ENCODE data around the gene TMEM269.
A peak's percentile ranks its signal among the peaks of the same experiment; 100 is the strongest.
"Not testable (repeated sequence)": the region's sequence is repeated elsewhere in the genome, so short reads cannot be mapped to it uniquely, and the experiment has no call there.

Gene TMEM269

GRCh38 chr1:42779725-42780124 lies 5.1 kb upstream of the TMEM269 start:
- FAIRE-seq: no peak

GRCh38 chr1:42780176-42780575 lies 4.6 kb upstream of the TMEM269 start:
- FAIRE-seq: no peak

GRCh38 chr1:42783092-42783491 lies 1.7 kb upstream of the TMEM269 start:
- FAIRE-seq: no peak

- FAIRE-seq: no peak
These were observed 245 bp upstream of the TMEM269 start for GRCh38 chr1:42784547-42784945.

- FAIRE-seq: no peak
These were observed 1.3 kb downstream of the TMEM269 start for GRCh38 chr1:42786097-42786496.

GRCh38 chr1:42788021-42788420 lies 3.2 kb downstream of the TMEM269 start:
- no peak for FAIRE-seq

GRCh38 chr1:42793824-42794223 lies 9.0 kb downstream of the TMEM269 start:
- no peak for FAIRE-seq

GRCh38 chr1:42797414-42797813 lies 12.6 kb downstream of the TMEM269 start:
- no peak for FAIRE-seq

GRCh38 chr1:42797979-42798378 lies 13.2 kb downstream of the TMEM269 start:
- no peak for FAIRE-seq

GRCh38 chr1:42801832-42802473 lies 17.2 kb downstream of the TMEM269 start:
- FAIRE-seq: no peak

GRCh38 chr1:42806171-42806570 lies 21.4 kb downstream of the TMEM269 start:
- no peak for FAIRE-seq

- FAIRE-seq: no peak
These were observed 21.8 kb downstream of the TMEM269 start for GRCh38 chr1:42806593-42806992.

GRCh38 chr1:42807056-42807668 lies 22.4 kb downstream of the TMEM269 start:
- no peak for FAIRE-seq

- not testable (repeated sequence) for FAIRE-seq
These were observed 30.0 kb downstream of the TMEM269 start for GRCh38 chr1:42814815-42815214.

GRCh38 chr1:42815941-42816584 lies 31.3 kb downstream of the TMEM269 start:
- FAIRE-seq: no peak

GRCh38 chr1:42816585-42817439 lies 32.0 kb downstream of the TMEM269 start, which contains the start of the genes ERMAP and SVBP:
Gene ERMAP (plus strand): TSS chr1:42817122. CDS start chr1:42830449, 13,327 bp downstream.
Gene SVBP (minus strand): TSS chr1:42817397. CDS start chr1:42816544, 853 bp downstream.
- no peak for FAIRE-seq

GRCh38 chr1:42817440-42817767 lies 32.6 kb downstream of the TMEM269 start:
- FAIRE-seq: no peak

- no peak for FAIRE-seq
These were observed 33.2 kb downstream of the TMEM269 start for GRCh38 chr1:42817976-42818375.

- no peak for FAIRE-seq
These were observed 36.0 kb downstream of the TMEM269 start for GRCh38 chr1:42820813-42821212.

GRCh38 chr1:42821690-42822089 lies 36.9 kb downstream of the TMEM269 start:
- peak; percentile 33 for FAIRE-seq

- peak; percentile 19 for FAIRE-seq
These were observed 38.1 kb downstream of the TMEM269 start for GRCh38 chr1:42822800-42823392.

- no peak for FAIRE-seq
These were observed 39.8 kb downstream of the TMEM269 start for GRCh38 chr1:42824481-42825035.

Measured in G401.6 (cell line).